Smooth muscle cell (in vitro differentiated cells): ENCODE data around the gene LILRB1. TPM values are rescaled to one million over a fixed set of nuclear protein-coding genes. Genes with fewer than 3 reads are reported as not detected.
"Not testable (repeated sequence)": the region's sequence is repeated elsewhere in the genome, so short reads cannot be mapped to it uniquely, and the experiment has no call there.

Experiments
- DNase-seq: peaks from one replicate; lab custom pipeline; 2025; ENCODE audit not compliant: unreplicated experiment; lab: John Stamatoyannopoulos, UW
- H2AFZ ChIP-seq: fragments of 200-600 bp; sonication (generic); 2 replicates; pipeline ENCODE4 v1.6.0; 2016; ENCODE audit warnings: antibody characterized with exemption, low read depth, mild to moderate bottlenecking
- H3F3A ChIP-seq: fragments of 200-600 bp; sonication (generic); 2 replicates; pipeline ENCODE4 v1.6.0; 2017; ENCODE audit warnings: antibody characterized with exemption, low read depth
- H3K27ac ChIP-seq: fragments of 200-600 bp; sonication (generic); 2 replicates; pipeline ENCODE4 v1.5.1; 2016; ENCODE audit warnings: low read depth, mild to moderate bottlenecking
- H3K27me3 ChIP-seq: fragments of 200-600 bp; sonication (generic); 2 replicates; pipeline ENCODE4 v1.6.1; 2016; ENCODE audit warnings: low read depth, mild to moderate bottlenecking
- H3K36me3 ChIP-seq: fragments of 200-600 bp; sonication (generic); 2 replicates; pipeline ENCODE4 v1.5.1; 2016; ENCODE audit warnings: low read depth
- H3K4me1 ChIP-seq: fragments of 200-600 bp; sonication (generic); 2 replicates; pipeline ENCODE4 v1.5.1; 2016; ENCODE audit warnings: low read depth
- H3K4me2 ChIP-seq: fragments of 200-600 bp; sonication (generic); 2 replicates; pipeline ENCODE4 v1.6.0; 2016; ENCODE audit warnings: mild to moderate bottlenecking
- H3K4me3 ChIP-seq: fragments of 200-600 bp; sonication (generic); 2 replicates; pipeline ENCODE4 v1.5.1; 2016; ENCODE audit warnings: mild to moderate bottlenecking
- H3K79me2 ChIP-seq: fragments of 200-600 bp; sonication (generic); 2 replicates; pipeline ENCODE4 v1.6.0; 2016; ENCODE audit warnings: low read depth, mild to moderate bottlenecking
- H3K9ac ChIP-seq: fragments of 200-600 bp; sonication (generic); 2 replicates; pipeline ENCODE4 v1.6.0; 2016; ENCODE audit warnings: low read depth
- H3K9me3 ChIP-seq: fragments of 200-600 bp; sonication (generic); replicated peaks from 2 replicates; pipeline ENCODE4 v1.5.1; 2016; ENCODE audit warnings: low read depth
- H4K20me1 ChIP-seq: fragments of 200-600 bp; sonication (generic); 2 replicates; pipeline ENCODE4 v1.6.0; 2016; ENCODE audit warnings: low read depth
- WGBS: methylation state at CpG from one replicate; pipeline ENCODE4 v1.1.7; 2016; ENCODE audit warnings: low lambda C conversion rate; 5-methylcytosine and 5-hydroxymethylcytosine counted together
- polyA plus RNA-seq: library from polyadenylated mRNA; unstranded; fragments of >200 nt; fragmentation: Nextera tagmentation; extraction: Ambion mirVana; gene quantifications from 2 replicates; pipeline ENCODE4 v1.2.1, GENCODE V29; 2016
- total RNA-seq: library from RNA; depleted of rRNA; stranded (reverse); fragments of >200 nt; gene quantifications from 2 replicates; pipeline ENCODE4 v1.2.3, GENCODE V29; 2014
- TF ChIP-seq, protein P1 (sequence below): fragments of 200-600 bp; sonication (generic); IDR thresholded peaks from 2 replicates; pipeline ENCODE4 v1.5.1; 2017; ENCODE audit warnings: borderline replicate concordance, mild to moderate bottlenecking, antibody characterized with exemption; ENCODE audit not compliant: insufficient read depth, poor library complexity, severe bottlenecking

Gene LILRB1
- total RNA-seq (not detected in 2 replicates), polyA plus RNA-seq (not detected in 2 replicates)

DNA sequence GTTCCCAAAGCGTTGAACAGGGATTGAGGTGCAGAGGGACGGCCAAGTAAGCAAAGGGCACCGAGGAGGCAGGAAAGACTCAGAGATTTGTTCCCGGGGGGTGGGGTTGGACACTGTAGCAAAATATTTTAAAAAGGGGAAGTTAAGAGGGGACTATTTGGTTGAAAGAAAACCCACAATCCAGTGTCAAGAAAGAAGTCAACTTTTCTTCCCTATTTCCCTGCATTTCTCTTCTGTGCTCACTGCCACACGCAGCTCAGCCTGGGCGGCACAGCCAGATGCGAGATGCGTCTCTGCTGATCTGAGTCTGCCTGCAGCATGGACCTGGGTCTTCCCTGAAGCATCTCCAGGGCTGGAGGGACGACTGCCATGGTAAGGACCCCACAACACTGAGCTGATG, at the start of gene LILRB1:
TSS of gene LILRB1 (plus strand) at position 223 of the 400 bp plus-strand sequence. CDS start 590 bp downstream, outside the sequence.
- H4K20me1 ChIP-seq, H3K27me3 ChIP-seq, H3K9me3 ChIP-seq, H2AFZ ChIP-seq, DNase-seq, H3F3A ChIP-seq, H3K4me3 ChIP-seq, H3K36me3 ChIP-seq, H3K9ac ChIP-seq, H3K4me2 ChIP-seq, H3K4me1 ChIP-seq, H3K27ac ChIP-seq, H3K79me2 ChIP-seq: not testable (repeated sequence)
- 79% methylated on average over 9 of the region's 9 CpGs for WGBS

DNA sequence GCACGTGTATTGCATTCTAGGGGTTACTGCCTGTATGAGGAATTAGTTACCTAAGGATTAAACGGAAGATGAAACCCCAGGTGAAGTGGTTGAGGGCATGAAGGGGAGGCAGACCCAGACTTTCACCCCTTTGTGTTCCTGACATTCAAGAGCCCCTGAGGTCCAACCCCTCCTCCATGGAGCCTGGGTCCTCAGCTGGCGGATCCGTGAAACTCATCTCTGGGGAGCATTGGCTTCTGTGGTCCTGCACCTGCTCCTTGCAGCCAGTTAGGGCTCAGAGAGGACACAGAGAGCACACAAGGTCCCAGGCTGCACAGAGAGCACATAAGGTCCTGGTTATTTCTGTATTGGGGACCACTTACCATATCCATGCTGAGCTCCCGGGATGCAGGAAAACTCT, 43.9 kb upstream of the LILRB1 start:
- H3K27me3 ChIP-seq = no peaks in the 10 kb centered on the region
- H4K20me1 ChIP-seq = no peaks in the 10 kb centered on the region
- H2AFZ ChIP-seq = no peak overlapping the region
- no peak overlapping the region for H3K4me3 ChIP-seq
- TF ChIP-seq, protein P1, sequence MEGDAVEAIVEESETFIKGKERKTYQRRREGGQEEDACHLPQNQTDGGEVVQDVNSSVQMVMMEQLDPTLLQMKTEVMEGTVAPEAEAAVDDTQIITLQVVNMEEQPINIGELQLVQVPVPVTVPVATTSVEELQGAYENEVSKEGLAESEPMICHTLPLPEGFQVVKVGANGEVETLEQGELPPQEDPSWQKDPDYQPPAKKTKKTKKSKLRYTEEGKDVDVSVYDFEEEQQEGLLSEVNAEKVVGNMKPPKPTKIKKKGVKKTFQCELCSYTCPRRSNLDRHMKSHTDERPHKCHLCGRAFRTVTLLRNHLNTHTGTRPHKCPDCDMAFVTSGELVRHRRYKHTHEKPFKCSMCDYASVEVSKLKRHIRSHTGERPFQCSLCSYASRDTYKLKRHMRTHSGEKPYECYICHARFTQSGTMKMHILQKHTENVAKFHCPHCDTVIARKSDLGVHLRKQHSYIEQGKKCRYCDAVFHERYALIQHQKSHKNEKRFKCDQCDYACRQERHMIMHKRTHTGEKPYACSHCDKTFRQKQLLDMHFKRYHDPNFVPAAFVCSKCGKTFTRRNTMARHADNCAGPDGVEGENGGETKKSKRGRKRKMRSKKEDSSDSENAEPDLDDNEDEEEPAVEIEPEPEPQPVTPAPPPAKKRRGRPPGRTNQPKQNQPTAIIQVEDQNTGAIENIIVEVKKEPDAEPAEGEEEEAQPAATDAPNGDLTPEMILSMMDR = no peak
- H3K9ac ChIP-seq = no peak overlapping the region
- no peak for DNase-seq
- H3K36me3 ChIP-seq = no peaks in the 10 kb centered on the region
- no peaks in the 10 kb centered on the region for H3F3A ChIP-seq
- no peak overlapping the region for H3K27ac ChIP-seq
- H3K9me3 ChIP-seq = peaks cover 4% of the 10 kb centered on the region
- WGBS = 65% methylated on average over 5 of the region's 5 CpGs
- no peaks in the 10 kb centered on the region for H3K4me1 ChIP-seq
- H3K79me2 ChIP-seq = no peaks in the 10 kb centered on the region
- H3K4me2 ChIP-seq = no peak overlapping the region

DNA sequence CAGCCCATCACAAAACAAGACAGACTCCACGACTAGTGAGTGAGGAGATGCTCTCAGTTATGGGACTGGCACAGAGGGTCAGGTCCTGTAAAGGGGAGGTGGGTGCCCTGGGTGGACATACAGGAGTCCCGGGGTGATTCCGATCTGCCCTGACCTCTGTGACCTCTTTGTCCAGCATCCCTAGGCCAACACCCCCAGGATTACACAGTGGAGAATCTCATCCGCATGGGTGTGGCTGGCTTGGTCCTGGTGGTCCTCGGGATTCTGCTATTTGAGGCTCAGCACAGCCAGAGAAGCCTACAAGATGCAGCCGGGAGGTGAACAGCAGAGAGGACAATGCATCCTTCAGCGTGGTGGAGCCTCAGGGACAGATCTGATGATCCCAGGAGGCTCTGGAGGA, 43.3 kb upstream of the LILRB1 start:
- H3K9me3 ChIP-seq = peaks cover 9% of the 10 kb centered on the region

DNA sequence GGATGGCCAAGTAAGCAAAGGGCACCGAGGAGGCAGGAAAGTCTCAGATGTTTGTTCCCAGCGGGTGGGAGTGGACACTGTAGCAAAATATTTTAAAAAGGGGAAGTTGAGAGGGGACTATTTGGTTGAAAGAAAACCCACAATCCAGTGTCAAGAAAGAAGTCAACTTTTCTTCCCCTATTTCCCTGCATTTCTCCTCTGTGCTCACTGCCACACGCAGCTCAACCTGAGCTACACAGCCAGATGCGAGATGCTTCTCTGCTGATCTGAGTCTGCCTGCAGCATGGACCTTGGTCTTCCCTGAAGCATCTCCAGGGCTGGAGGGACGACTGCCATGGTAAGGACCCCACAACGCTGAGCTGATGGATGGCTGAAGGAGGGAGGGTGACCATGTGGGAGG, 36.8 kb upstream of the LILRB1 start, which contains the start of gene LILRA1:
TSS of gene LILRA1 (plus strand) at position 188 of the 400 bp plus-strand sequence. CDS start 613 bp downstream, outside the sequence.
- not testable (repeated sequence) for H3K36me3 ChIP-seq, H3K27ac ChIP-seq, H3K4me2 ChIP-seq, H2AFZ ChIP-seq, H4K20me1 ChIP-seq, H3K9me3 ChIP-seq, H3K27me3 ChIP-seq, DNase-seq, H3K4me1 ChIP-seq, H3F3A ChIP-seq, H3K79me2 ChIP-seq, H3K9ac ChIP-seq, H3K4me3 ChIP-seq
- WGBS = 64% methylated on average over 6 of the region's 6 CpGs

More for the DNA sequence above, 43.3 kb upstream of the LILRB1 start:
- Histone ChIP-seq H3K79me2 (no peaks in the 10 kb centered on the region), H3K36me3 (no peaks in the 10 kb centered on the region), H3K4me1 (no peaks in the 10 kb centered on the region), H3F3A (no peaks in the 10 kb centered on the region), H3K27me3 (no peaks in the 10 kb centered on the region), H3K9ac (no peak overlapping the region), H4K20me1 (no peaks in the 10 kb centered on the region), H2AFZ (no peak overlapping the region), H3K4me2 (no peak overlapping the region), H3K4me3 (no peak overlapping the region), H3K27ac (no peak overlapping the region)
- DNase-seq = no peak
- TF ChIP-seq, protein P1 = no peak
- 54% methylated on average over 7 of the region's 7 CpGs for WGBS

DNA sequence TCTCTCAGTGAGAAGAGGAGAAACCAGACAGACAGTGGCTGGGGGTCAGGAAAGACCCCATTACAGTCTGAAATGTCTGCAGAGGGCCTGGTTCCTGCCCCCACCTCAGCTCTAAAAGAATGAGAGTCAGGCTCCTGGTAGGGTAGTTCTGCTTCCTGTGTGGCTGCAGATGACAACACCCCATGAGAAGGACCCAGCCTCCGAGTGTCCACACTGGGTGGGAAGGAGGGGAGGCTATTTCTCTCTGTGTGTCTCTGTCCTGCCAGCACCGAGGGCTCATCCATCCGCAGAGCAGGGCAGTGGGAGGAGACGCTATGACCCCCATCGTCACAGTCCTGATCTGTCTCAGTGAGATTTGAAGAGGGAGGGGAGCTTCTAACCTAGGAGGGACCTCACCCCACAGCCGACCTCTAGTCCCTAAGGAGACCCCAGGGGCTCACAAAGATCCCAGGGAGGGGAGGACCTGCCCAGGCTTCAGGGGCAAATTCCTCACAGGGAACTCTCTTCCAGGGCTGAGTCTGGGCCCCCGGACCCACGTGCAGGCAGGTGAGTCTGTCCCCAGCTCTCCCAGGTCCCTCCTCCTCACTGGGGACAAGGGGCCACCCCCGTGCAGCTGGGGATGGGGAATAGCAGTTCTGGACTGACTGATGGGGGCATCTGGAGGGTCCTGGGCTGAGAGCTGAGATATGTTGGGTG, 36.2 kb upstream of the LILRB1 start:
- not testable (repeated sequence) for H3K4me2 ChIP-seq, H3K79me2 ChIP-seq, DNase-seq, H3K4me3 ChIP-seq, H3K27ac ChIP-seq, H3K9me3 ChIP-seq, H3K27me3 ChIP-seq, H3K4me1 ChIP-seq, H2AFZ ChIP-seq, H3K9ac ChIP-seq, H3K36me3 ChIP-seq, H3F3A ChIP-seq, H4K20me1 ChIP-seq
- 70% methylated on average over 9 of the region's 9 CpGs for WGBS
